HepG2 (cell line): ENCODE measurements around the gene PIBF1. TPM values are rescaled to one million over a fixed set of nuclear protein-coding genes. Genes with fewer than 3 reads are reported as not detected.

ENCODE experiments used
- ATAC-seq: fragments of 200-7000 bp; cut with Tn5 transposase; 3 replicates; pipeline ENCODE4 v1.9.1; 2020; ENCODE audit warnings: mild to moderate bottlenecking, moderate library complexity
- BruUV-seq: library from RNA; stranded (reverse); fragments of 400-500 nt; replicated peaks from 2 replicates; lab custom pipeline; 2021; lab: Mats Ljungman, UMichigan
- CTCF ChIA-PET: fragments of 300-600 bp; formaldehyde crosslinking; extraction: SDS; loops from one replicate; lab custom pipeline; 2021; ENCODE audit warnings: low total read pairs, inconsistent platforms, low intra/inter-chr PET ratio; lab: Yijun Ruan, JAX
- POLR2A ChIA-PET: fragments of 350-600 bp; sonication (Branson Sonifier 250); formaldehyde crosslinking; loops from one replicate; lab custom pipeline; 2020; ENCODE audit warnings: antibody characterized with exemption, inconsistent platforms; lab: Yijun Ruan, JAX
- DNase-seq: peaks from one replicate; pipeline ENCODE4 v3.0.0-alpha.2; 2015; ENCODE audit warnings: low spot score
- FAIRE-seq: peaks from 3 replicates; lab custom pipeline; 2011; peaks lifted over from hg19 to GRCh38; lab: Jason Lieb, UNC
- H2AFZ ChIP-seq: one replicate; pipeline ENCODE4 v1.6.1; 2011; ENCODE audit warnings: low read length, inconsistent platforms
- H3K27ac ChIP-seq: fragments of 300-600 bp; 3 replicates; pipeline ENCODE4 v1.8.0; 2011; ENCODE audit warnings: mixed run types, mild to moderate bottlenecking, mixed read lengths, low read length, inconsistent platforms; ENCODE audit not compliant: insufficient read depth; ENCODE audit errors: extremely low read length
- H3K27me3 ChIP-seq, 2 experiments: fragments of 200-600 bp in 1 of 2; 2 replicates in 1 of 2; 3 replicates in 1 of 2; pipeline versions ENCODE4 v1.6.0 to v1.8.0; 2011; ENCODE audit warnings: low read length in 2 of 2, mild to moderate bottlenecking in 2 of 2, moderate library complexity in 2 of 2, inconsistent platforms in 1 of 2; ENCODE audit not compliant: insufficient read depth in 2 of 2, control insufficient read depth in 1 of 2
- H3K36me3 ChIP-seq, 2 experiments: fragments of 200-600 bp in 1 of 2; replicated peaks in 1 of 2; 2 replicates in 1 of 2; 3 replicates in 1 of 2; pipeline versions ENCODE4 v1.5.1 to v1.8.0; 2011; ENCODE audit warnings: low read length in 2 of 2, inconsistent platforms in 1 of 2; ENCODE audit not compliant: insufficient read depth in 2 of 2, control insufficient read depth in 1 of 2
- H3K4me1 ChIP-seq: 2 replicates; pipeline ENCODE4 v1.5.1; 2012; ENCODE audit warnings: low read length, inconsistent platforms; ENCODE audit not compliant: insufficient read depth
- H3K4me2 ChIP-seq: 2 replicates; pipeline ENCODE4 v1.6.0; 2011; ENCODE audit warnings: low read depth, low read length, inconsistent platforms
- H3K4me3 ChIP-seq, 3 experiments: fragments of 200-600 bp in 1 of 3; sonication (generic), shearing (Covaris generic) in 1 of 3; replicated peaks in 1 of 3; 2 replicates each; pipeline ENCODE4 v1.5.1; 2011 to 2016; ENCODE audit warnings: low read length in 3 of 3, inconsistent platforms in 2 of 3, low read depth in 2 of 3, mild to moderate bottlenecking in 2 of 3, control low read depth in 1 of 3, mixed read lengths in 1 of 3; ENCODE audit not compliant: insufficient read depth in 1 of 3
- H3K79me2 ChIP-seq: one replicate; pipeline ENCODE4 v1.6.1; 2011; ENCODE audit warnings: low read length, inconsistent platforms; ENCODE audit not compliant: insufficient read depth
- H3K9ac ChIP-seq: 2 replicates; pipeline ENCODE4 v1.6.0; 2011; ENCODE audit warnings: mild to moderate bottlenecking, low read depth, low read length, inconsistent platforms; ENCODE audit not compliant: insufficient read depth
- H3K9me3 ChIP-seq: 2 replicates; pipeline ENCODE4 v1.5.1; 2012; ENCODE audit warnings: mild to moderate bottlenecking, low read length
- H4K20me1 ChIP-seq: 2 replicates; pipeline ENCODE4 v1.6.0; 2011; ENCODE audit warnings: inconsistent platforms, mild to moderate bottlenecking, low read length, moderate library complexity; ENCODE audit not compliant: insufficient read depth
- CBX2 ChIP-seq, 2 experiments: fragments of 200-600 bp in 1 of 2; sonication (generic); formaldehyde crosslinking in 1 of 2; IDR thresholded peaks; 2 replicates each; pipeline versions ENCODE4 v1.7.0 to v1.8.1; 2018 to 2022; ENCODE audit warnings: low read depth in 2 of 2, low read length in 1 of 2, mild to moderate bottlenecking in 1 of 2, missing genetic modification reagents in 1 of 2
- CCAR2 ChIP-seq: fragments of 200-400 bp; formaldehyde crosslinking; optimal IDR thresholded peaks from 2 replicates; pipeline ENCODE3; 2018; ENCODE audit warnings: low read depth, mild to moderate bottlenecking, low read length, moderate library complexity
- DMTF1 ChIP-seq: sonication (generic); formaldehyde crosslinking; IDR thresholded peaks from 2 replicates; pipeline ENCODE4 v1.4.0; 2020; ENCODE audit warnings: mild to moderate bottlenecking, missing genetic modification reagents
- HNF1B ChIP-seq: sonication (generic); formaldehyde crosslinking; IDR thresholded peaks from 2 replicates; pipeline ENCODE4 v1.5.1; 2020; ENCODE audit warnings: mild to moderate bottlenecking, moderate library complexity, missing genetic modification reagents
- MXD1 ChIP-seq: sonication (generic); formaldehyde crosslinking; IDR thresholded peaks from 2 replicates; pipeline ENCODE4 v1.4.0; 2020; ENCODE audit warnings: mild to moderate bottlenecking, missing genetic modification reagents
- POGZ ChIP-seq: sonication (generic); formaldehyde crosslinking; IDR thresholded peaks from 2 replicates; pipeline ENCODE4 v1.4.0; 2020; ENCODE audit warnings: mild to moderate bottlenecking, missing genetic modification reagents
- SOX5 ChIP-seq: IDR thresholded peaks from 2 replicates; pipeline ENCODE4 v1.6.1; 2016; ENCODE audit warnings: borderline replicate concordance
- TBL1XR1 ChIP-seq: fragments of 150-350 bp; IDR thresholded peaks from 2 replicates; pipeline ENCODE4 v1.6.1; 2014; ENCODE audit warnings: borderline replicate concordance, low read length; ENCODE audit not compliant: partially characterized antibody
- TBX2 ChIP-seq: sonication (generic); formaldehyde crosslinking; IDR thresholded peaks from 2 replicates; pipeline ENCODE4 v1.5.0; 2020; ENCODE audit warnings: missing genetic modification reagents, mild to moderate bottlenecking, borderline replicate concordance
- ZBTB3 ChIP-seq: sonication (generic); formaldehyde crosslinking; IDR thresholded peaks from 2 replicates; pipeline ENCODE4 v1.4.0; 2020; ENCODE audit warnings: low read depth, mild to moderate bottlenecking, moderate library complexity, missing genetic modification reagents, borderline replicate concordance
- ZBTB49 ChIP-seq: sonication (generic); formaldehyde crosslinking; IDR thresholded peaks from 2 replicates; pipeline ENCODE4 v1.4.0; 2020; ENCODE audit warnings: missing genetic modification reagents, borderline replicate concordance
- ZFP36L2 ChIP-seq: sonication (generic); formaldehyde crosslinking; IDR thresholded peaks from 2 replicates; pipeline ENCODE4 v1.4.0; 2020; ENCODE audit warnings: missing genetic modification reagents
- ZNF260 ChIP-seq: sonication (generic); formaldehyde crosslinking; IDR thresholded peaks from 2 replicates; pipeline ENCODE4 v1.4.0; 2020; ENCODE audit warnings: missing genetic modification reagents, low read depth, mild to moderate bottlenecking, borderline replicate concordance
- ZNF557 ChIP-seq: sonication (generic); formaldehyde crosslinking; IDR thresholded peaks from 2 replicates; pipeline ENCODE4 v1.4.0; 2020; ENCODE audit warnings: missing genetic modification reagents
- ZNF776 ChIP-seq: sonication (generic); formaldehyde crosslinking; IDR thresholded peaks from 2 replicates; pipeline ENCODE4 v1.4.0; 2020; ENCODE audit warnings: mild to moderate bottlenecking, missing genetic modification reagents
- ZSCAN20 ChIP-seq: sonication (generic); formaldehyde crosslinking; IDR thresholded peaks from 2 replicates; pipeline ENCODE4 v1.4.0; 2020; ENCODE audit warnings: missing genetic modification reagents, mild to moderate bottlenecking, borderline replicate concordance
- WGBS: methylation state at CpG from one replicate; pipeline ENCODE4 v1.1.6; 2017; ENCODE audit warnings: low lambda C conversion rate; 5-methylcytosine and 5-hydroxymethylcytosine counted together
- in situ Hi-C: cut with HindIII; loops from 2 replicates; pipeline ENCODE4 v1.10.0; 2017; ENCODE audit warnings: low pct_unique_long_range_greater_than_20kb; ENCODE audit not compliant: extremely low pct_ligation_motif_present
- intact Hi-C: fragments of 100-400 bp; cut with micrococcal nuclease; formaldehyde crosslinking; loops from one replicate; pipeline ENCODE4 v1.10.0; 2022; ENCODE audit not compliant: unreplicated experiment
- polyA plus RNA-seq, 8 experiments: library from polyadenylated mRNA; depleted of rRNA in 3 of 8; stranded (reverse) in 7 of 8; unstranded in 1 of 8; fragments of >200 nt; fragmentation: Illumina TruSeq in 4 of 8; extraction: Trizol in 4 of 8; gene quantifications; 2 replicates each; pipeline versions ENCODE4 v1.2.1 to v1.2.3, GENCODE V29; 2011 to 2016; ENCODE audit warnings: low read depth in 4 of 8, missing spikeins in 1 of 8, mixed read lengths in 1 of 8; ENCODE audit not compliant: insufficient read depth in 1 of 8
- total RNA-seq, 5 experiments: library from RNA; depleted of rRNA; stranded (reverse); fragments of >200 nt; fragmentation: Illumina TruSeq; extraction: Trizol; gene quantifications; 2 replicates each; pipeline ENCODE4 v1.2.3, GENCODE V29; 2016; ENCODE audit warnings: low read depth in 1 of 5

PIBF1 gene
- total and polyA plus RNA-seq, 2 of the 13 experiments (the other 11 are each of a cell fraction or from before 2014, with no cell fraction given): 4.2 to 15.8 TPM

- no peak for TF ChIP-seq HNF1B (CRISPR knock-in tag)
These were observed 6.9 kb downstream of the PIBF1 start (continued) for GRCh38 chr13:72788831-72789230.

GRCh38 chr13:72792640-72793039, 10.7 kb downstream of the PIBF1 start:
- Histone ChIP-seq H3K4me3 (no peak overlapping the region), H3K27ac (no peak overlapping the region), H3K4me2 (no peak overlapping the region), H3K9ac (no peak overlapping the region), H3K36me3 (peaks cover 6 to 36% of the 10 kb centered on the region in 2 experiments; a peak in 4 of 5 replicates), H3K79me2 (peaks cover 4% of the 10 kb centered on the region), H4K20me1 (no peaks in the 10 kb centered on the region), H2AFZ (no peak overlapping the region), H3K4me1 (0 out of 2 replicates have a peak, but pooled peaks cover 9% of the 10 kb centered on the region), H3K9me3 (no peaks in the 10 kb centered on the region), H3K27me3 (no peaks in the 10 kb centered on the region)
- ChIA-PET CTCF (no interaction called here), POLR2A (no interaction called here)
- intact Hi-C loops: no loop called here
- ATAC-seq: peak; percentile 89
- peak; percentile 46 for DNase-seq
- in situ Hi-C loops: no loop called here
- BruUV-seq: no TSS peak
- WGBS: 74% methylated on average over 2 of the region's 2 CpGs
- no peak for FAIRE-seq
- TF ChIP-seq ZBTB3 (CRISPR knock-in tag): no peak
- no peak for TF ChIP-seq TBX2 (CRISPR knock-in tag)
- TF ChIP-seq TBL1XR1: no peak
- TF ChIP-seq ZNF557 (CRISPR knock-in tag): no peak
- no peak for TF ChIP-seq ZNF260 (CRISPR knock-in tag)
- no peak for TF ChIP-seq MXD1 (CRISPR knock-in tag)
- no peak for TF ChIP-seq CCAR2
- TF ChIP-seq ZFP36L2: no peak
- TF ChIP-seq SOX5 (CRISPR knock-in tag): no peak
- TF ChIP-seq ZBTB49 (CRISPR knock-in tag): no peak
- peak; percentile 76 for TF ChIP-seq POGZ (CRISPR knock-in tag)
- no peak for TF ChIP-seq DMTF1 (CRISPR knock-in tag)
- no peak for TF ChIP-seq ZNF776 (CRISPR knock-in tag)
- no peak for TF ChIP-seq CBX2 (IDR thresholded peaks at IDR 0.05; ENCODE audit: low read depth, low read length)
- no peak for TF ChIP-seq CBX2 (CRISPR knock-in tag; IDR thresholded peaks at IDR 0.05; ENCODE audit: low read depth)
- no peak for TF ChIP-seq ZSCAN20 (CRISPR knock-in tag)
